ENCODE measurements around the gene PRKCZ. TPM values are rescaled to one million over a fixed set of nuclear protein-coding genes. Genes with fewer than 3 reads are reported as not detected.
A peak's percentile ranks its signal among the peaks of the same experiment; 100 is the strongest.

PRKCZ gene
- total and polyA plus RNA-seq, 9 of the 15 experiments (the other 6 are each of a cell fraction or from before 2014, with no cell fraction given) = 0.07 to 3.1 (median 1.3) TPM

DNA sequence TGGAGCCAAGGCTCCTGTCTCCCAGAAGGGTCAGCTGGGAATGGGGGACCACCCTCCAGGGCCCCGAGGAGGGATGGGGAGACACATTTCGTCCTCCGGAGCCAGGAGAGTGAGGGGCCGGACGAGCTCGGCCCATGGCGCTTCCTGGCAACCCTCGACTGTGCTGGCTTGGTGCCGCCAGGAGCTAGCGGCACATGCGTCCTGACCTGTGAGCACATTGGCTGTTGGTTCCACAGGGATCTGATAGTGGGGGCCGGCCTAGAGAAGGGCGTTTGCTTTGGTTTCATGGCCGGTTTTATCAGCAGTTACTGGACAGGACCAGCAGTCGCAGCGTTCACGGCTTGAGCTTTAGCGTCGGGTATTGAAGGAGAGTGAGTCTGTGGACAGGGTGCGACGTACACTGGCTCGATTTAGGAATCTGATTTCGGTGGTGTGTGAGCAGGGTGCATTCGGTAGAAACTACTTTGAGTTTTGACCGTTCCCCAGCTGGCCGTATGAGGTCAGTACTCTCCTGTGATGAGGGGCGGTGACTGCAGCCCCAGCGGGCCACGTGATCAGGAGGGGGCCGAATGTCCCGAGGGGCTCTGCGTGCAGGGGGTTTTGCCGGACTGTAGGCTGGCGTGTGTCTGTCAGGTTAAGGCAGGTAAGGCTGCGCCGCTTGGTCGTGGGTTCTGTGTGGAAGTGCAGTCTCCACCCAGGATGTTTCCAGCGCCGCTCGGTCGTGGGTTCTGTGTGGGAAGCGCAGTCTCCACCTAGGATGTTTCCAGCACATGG, 125.7 kb downstream of the PRKCZ start (continued):
- TF ChIP-seq, protein P1, sequence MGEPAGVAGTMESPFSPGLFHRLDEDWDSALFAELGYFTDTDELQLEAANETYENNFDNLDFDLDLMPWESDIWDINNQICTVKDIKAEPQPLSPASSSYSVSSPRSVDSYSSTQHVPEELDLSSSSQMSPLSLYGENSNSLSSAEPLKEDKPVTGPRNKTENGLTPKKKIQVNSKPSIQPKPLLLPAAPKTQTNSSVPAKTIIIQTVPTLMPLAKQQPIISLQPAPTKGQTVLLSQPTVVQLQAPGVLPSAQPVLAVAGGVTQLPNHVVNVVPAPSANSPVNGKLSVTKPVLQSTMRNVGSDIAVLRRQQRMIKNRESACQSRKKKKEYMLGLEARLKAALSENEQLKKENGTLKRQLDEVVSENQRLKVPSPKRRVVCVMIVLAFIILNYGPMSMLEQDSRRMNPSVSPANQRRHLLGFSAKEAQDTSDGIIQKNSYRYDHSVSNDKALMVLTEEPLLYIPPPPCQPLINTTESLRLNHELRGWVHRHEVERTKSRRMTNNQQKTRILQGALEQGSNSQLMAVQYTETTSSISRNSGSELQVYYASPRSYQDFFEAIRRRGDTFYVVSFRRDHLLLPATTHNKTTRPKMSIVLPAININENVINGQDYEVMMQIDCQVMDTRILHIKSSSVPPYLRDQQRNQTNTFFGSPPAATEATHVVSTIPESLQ (CRISPR knock-in tag; IDR thresholded peaks at IDR 0.05) = peak; percentile 97
- TF ChIP-seq ZNF146 (CRISPR knock-in tag; IDR thresholded peaks at IDR 0.05; ENCODE audit: unreplicated experiment) (no peak), KLF6 (CRISPR knock-in tag; IDR thresholded peaks at IDR 0.05; ENCODE audit: borderline replicate concordance) (no peak), NR2F6 (CRISPR knock-in tag; IDR thresholded peaks at IDR 0.05) (no peak), ZNF217 (CRISPR knock-in tag; IDR thresholded peaks at IDR 0.05) (no peak), NONO (IDR thresholded peaks at IDR 0.05; ENCODE audit: low read depth in 2 of 2, low read length in 1 of 2) (no peak), PPARD (CRISPR knock-in tag; IDR thresholded peaks at IDR 0.05) (no peak), RHOXF2B (CRISPR knock-in tag; conservative IDR thresholded peaks at IDR 0.05) (no peak), CAMTA2 (CRISPR knock-in tag; conservative IDR thresholded peaks at IDR 0.05) (no peak), RBM25 (IDR thresholded peaks at IDR 0.05; ENCODE audit: low read depth, low read length, severe bottlenecking) (no peak), SP2 (IDR thresholded peaks at IDR 0.05; ENCODE audit: extremely low read depth, low read depth, low read length, poor library complexity, severe bottlenecking) (no peak), STAT5A (IDR thresholded peaks at IDR 0.05; ENCODE audit: borderline replicate concordance, low read length) (no peak), ZNF445 (CRISPR knock-in tag; IDR thresholded peaks at IDR 0.05; ENCODE audit: low read depth) (no peak), RAD51 (IDR thresholded peaks at IDR 0.05; ENCODE audit: borderline replicate concordance, low read depth) (peak; percentile 97), ZNF589 (CRISPR knock-in tag; IDR thresholded peaks at IDR 0.05; ENCODE audit: low read depth) (peak; percentile 70; the same call in 1 of the 2 replicates), CEBPB (tag; IDR thresholded peaks at IDR 0.05) (no peak), KAT7 (CRISPR knock-in tag; IDR thresholded peaks at IDR 0.05; ENCODE audit: borderline replicate concordance) (0 out of 2 replicates have a peak, but pooled peaks have one; percentile 54), PHB (CRISPR knock-in tag; IDR thresholded peaks at IDR 0.05) (no peak)
- TF ChIP-seq, protein P2, sequence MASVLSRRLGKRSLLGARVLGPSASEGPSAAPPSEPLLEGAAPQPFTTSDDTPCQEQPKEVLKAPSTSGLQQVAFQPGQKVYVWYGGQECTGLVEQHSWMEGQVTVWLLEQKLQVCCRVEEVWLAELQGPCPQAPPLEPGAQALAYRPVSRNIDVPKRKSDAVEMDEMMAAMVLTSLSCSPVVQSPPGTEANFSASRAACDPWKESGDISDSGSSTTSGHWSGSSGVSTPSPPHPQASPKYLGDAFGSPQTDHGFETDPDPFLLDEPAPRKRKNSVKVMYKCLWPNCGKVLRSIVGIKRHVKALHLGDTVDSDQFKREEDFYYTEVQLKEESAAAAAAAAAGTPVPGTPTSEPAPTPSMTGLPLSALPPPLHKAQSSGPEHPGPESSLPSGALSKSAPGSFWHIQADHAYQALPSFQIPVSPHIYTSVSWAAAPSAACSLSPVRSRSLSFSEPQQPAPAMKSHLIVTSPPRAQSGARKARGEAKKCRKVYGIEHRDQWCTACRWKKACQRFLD (CRISPR knock-in tag; IDR thresholded peaks at IDR 0.05) = peak; percentile 92
- TF ChIP-seq, protein P3, sequence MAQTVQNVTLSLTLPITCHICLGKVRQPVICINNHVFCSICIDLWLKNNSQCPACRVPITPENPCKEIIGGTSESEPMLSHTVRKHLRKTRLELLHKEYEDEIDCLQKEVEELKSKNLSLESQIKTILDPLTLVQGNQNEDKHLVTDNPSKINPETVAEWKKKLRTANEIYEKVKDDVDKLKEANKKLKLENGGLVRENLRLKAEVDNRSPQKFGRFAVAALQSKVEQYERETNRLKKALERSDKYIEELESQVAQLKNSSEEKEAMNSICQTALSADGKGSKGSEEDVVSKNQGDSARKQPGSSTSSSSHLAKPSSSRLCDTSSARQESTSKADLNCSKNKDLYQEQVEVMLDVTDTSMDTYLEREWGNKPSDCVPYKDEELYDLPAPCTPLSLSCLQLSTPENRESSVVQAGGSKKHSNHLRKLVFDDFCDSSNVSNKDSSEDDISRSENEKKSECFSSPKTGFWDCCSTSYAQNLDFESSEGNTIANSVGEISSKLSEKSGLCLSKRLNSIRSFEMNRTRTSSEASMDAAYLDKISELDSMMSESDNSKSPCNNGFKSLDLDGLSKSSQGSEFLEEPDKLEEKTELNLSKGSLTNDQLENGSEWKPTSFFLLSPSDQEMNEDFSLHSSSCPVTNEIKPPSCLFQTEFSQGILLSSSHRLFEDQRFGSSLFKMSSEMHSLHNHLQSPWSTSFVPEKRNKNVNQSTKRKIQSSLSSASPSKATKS (CRISPR knock-in tag; IDR thresholded peaks at IDR 0.05) = no peak
- TF ChIP-seq, protein P4, sequence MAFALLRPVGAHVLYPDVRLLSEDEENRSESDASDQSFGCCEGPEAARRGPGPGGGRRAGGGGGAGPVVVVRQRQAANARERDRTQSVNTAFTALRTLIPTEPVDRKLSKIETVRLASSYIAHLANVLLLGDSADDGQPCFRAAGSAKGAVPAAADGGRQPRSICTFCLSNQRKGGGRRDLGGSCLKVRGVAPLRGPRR (CRISPR knock-in tag; IDR thresholded peaks at IDR 0.05) = no peak
- TF ChIP-seq, protein P5, sequence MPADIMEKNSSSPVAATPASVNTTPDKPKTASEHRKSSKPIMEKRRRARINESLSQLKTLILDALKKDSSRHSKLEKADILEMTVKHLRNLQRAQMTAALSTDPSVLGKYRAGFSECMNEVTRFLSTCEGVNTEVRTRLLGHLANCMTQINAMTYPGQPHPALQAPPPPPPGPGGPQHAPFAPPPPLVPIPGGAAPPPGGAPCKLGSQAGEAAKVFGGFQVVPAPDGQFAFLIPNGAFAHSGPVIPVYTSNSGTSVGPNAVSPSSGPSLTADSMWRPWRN (IDR thresholded peaks at IDR 0.05; ENCODE audit: low read depth) = no peak
